ENCODE data around the gene ITGAD.

The ITGAD gene

DNA sequence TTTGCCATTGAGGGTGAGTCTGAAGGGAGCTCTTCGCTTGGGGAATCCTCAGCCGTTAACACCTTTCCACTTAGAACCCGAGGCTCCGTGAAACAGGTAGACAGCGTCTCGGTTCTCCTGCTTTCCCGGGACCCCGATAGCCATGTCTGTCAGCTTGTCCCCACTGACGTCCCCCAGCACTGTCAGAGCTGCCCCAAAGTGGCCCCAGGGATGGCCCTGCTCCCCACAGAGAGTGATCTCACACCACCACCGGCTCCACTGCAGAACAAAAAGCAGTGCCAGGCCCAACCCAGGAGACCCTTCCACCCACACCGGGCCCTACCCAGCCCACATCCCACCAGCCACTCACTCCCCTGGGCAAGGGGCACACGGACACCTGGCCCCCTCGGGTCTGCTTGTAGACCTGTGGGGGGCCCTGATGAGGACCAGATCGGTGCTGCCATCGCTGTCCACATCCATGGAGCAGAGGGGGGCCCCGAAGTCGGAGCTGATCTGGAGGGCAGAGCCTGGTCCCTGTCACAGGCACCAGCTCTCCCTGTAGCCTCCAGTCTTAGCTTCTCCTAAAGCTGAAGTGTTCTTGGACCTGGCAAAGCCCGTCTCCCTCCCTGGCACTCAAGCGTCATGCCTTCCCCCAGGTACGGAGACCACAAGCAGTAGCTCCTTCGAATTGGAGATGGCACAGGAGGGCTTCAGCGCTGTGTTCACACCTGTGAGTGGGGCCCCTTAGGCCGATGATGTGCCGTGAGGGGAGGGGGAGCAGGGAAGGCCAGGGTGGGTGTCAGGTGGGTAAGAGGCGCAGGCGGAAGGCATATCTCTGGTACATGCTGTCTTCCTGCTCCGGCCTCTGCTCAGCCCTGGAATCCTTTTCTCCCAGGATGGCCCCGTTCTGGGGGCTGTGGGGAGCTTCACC is 31.7 kb upstream of the ITGAD start:
- no peak overlapping the region for H3K27ac ChIP-seq (ENCODE audit: low read length)
- no peaks in the 10 kb centered on the region for H3K27me3 ChIP-seq (ENCODE audit: low read depth, low read length)
- no peaks in the 10 kb centered on the region for H3K9me3 ChIP-seq (ENCODE audit: insufficient read depth, low read length)
- H3K9ac ChIP-seq (ENCODE audit: low read length), result no peak overlapping the region
- H3K79me2 ChIP-seq (ENCODE audit: low read length), result peaks cover 9% of the 10 kb centered on the region; the same call in 1 of the 2 replicates
- no peak overlapping the region for H3K4me2 ChIP-seq (ENCODE audit: low read length)
- H2AFZ ChIP-seq (ENCODE audit: low read depth, low read length), result no peak overlapping the region
- TF ChIP-seq, protein P1, sequence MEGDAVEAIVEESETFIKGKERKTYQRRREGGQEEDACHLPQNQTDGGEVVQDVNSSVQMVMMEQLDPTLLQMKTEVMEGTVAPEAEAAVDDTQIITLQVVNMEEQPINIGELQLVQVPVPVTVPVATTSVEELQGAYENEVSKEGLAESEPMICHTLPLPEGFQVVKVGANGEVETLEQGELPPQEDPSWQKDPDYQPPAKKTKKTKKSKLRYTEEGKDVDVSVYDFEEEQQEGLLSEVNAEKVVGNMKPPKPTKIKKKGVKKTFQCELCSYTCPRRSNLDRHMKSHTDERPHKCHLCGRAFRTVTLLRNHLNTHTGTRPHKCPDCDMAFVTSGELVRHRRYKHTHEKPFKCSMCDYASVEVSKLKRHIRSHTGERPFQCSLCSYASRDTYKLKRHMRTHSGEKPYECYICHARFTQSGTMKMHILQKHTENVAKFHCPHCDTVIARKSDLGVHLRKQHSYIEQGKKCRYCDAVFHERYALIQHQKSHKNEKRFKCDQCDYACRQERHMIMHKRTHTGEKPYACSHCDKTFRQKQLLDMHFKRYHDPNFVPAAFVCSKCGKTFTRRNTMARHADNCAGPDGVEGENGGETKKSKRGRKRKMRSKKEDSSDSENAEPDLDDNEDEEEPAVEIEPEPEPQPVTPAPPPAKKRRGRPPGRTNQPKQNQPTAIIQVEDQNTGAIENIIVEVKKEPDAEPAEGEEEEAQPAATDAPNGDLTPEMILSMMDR (IDR thresholded peaks at IDR 0.05; ENCODE audit: low read depth, low read length), result no peak
- no peak for TF ChIP-seq EZH2phosphoT487 (IDR thresholded peaks at IDR 0.05; ENCODE audit: low read depth)
- H3K4me3 ChIP-seq (ENCODE audit: low read length), result no peak overlapping the region
- H3K4me1 ChIP-seq (ENCODE audit: low read length), result peaks cover 19% of the 10 kb centered on the region
- no peaks in the 10 kb centered on the region for H4K20me1 ChIP-seq (ENCODE audit: insufficient read depth, low read length)
- peaks cover 15% of the 10 kb centered on the region for H3K36me3 ChIP-seq (replicated peaks; ENCODE audit: low read depth, low read length)

DNA sequence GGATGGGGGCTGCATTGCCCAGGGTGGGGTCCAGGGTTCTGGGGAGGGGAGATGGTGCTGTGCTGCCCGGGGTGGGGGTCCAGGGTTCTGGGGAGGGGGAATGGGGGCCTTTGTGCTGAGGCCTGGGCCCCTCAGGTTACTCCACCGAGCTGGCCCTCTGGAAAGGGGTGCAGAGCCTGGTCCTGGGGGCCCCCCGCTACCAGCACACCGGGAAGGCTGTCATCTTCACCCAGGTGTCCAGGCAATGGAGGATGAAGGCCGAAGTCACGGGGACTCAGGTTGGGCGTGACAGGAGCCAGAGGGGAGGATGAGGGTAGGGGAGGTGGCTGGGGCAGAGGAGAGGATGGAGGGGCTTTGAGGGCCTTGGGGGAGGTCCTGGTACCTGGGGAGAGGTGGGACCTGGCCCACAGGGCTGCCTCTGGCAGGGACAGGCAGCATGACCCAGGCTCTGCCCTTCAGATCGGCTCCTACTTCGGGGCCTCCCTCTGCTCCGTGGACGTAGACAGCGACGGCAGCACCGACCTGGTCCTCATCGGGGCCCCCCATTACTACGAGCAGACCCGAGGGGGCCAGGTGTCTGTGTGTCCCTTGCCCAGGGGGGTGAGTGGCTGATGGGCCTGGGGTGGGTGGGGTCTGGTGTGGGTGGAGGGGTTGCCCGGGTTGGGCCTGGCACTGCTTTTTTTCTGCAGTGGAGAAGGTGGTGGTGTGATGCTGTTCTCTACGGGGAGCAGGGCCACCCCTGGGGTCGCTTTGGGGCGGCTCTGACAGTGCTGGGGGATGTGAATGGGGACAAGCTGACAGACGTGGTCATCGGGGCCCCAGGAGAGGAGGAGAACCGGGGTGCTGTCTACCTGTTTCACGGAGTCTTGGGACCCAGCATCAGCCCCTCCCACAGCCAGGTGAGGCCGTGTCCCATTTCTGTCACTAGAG is 30.4 kb upstream of the ITGAD start:
- Histone ChIP-seq H3K9me3 (ENCODE audit: insufficient read depth, low read length) (no peaks in the 10 kb centered on the region), H3K4me3 (ENCODE audit: low read length) (no peak overlapping the region), H2AFZ (ENCODE audit: low read depth, low read length) (no peak overlapping the region), H3K36me3 (replicated peaks; ENCODE audit: low read depth, low read length) (peaks cover 6% of the 10 kb centered on the region), H3K27me3 (ENCODE audit: low read depth, low read length) (no peaks in the 10 kb centered on the region), H3K4me2 (ENCODE audit: low read length) (no peak overlapping the region), H3K4me1 (ENCODE audit: low read length) (peaks cover 6% of the 10 kb centered on the region), H3K9ac (ENCODE audit: low read length) (no peak overlapping the region), H4K20me1 (ENCODE audit: insufficient read depth, low read length) (no peaks in the 10 kb centered on the region), H3K27ac (ENCODE audit: low read length) (no peak overlapping the region), H3K79me2 (ENCODE audit: low read length) (no peaks in the 10 kb centered on the region)
- TF ChIP-seq EZH2phosphoT487 (IDR thresholded peaks at IDR 0.05; ENCODE audit: low read depth), result no peak
- TF ChIP-seq, protein P1 (IDR thresholded peaks at IDR 0.05; ENCODE audit: low read depth, low read length), result no peak

DNA sequence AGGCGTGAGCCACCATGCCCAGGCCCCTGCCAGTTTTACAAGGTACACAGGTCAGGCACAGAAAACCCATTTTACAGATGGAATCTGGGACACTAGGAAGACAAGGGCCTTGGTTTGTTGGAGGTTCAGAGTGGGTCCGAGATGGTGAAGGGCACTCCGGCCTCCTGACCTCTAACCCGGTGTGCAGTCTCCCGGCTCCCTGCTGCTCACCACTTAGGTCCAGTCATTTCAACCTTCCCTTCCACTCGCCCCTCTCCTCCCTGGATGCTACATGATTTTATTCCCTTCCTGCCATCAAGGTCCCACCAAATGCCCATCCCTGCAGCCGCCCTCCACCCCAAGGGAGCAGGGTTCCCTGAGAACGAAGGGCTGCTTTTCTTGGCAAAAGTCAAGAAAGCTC is 29.4 kb upstream of the ITGAD start:
- Histone ChIP-seq H2AFZ (ENCODE audit: low read depth, low read length) (no peak overlapping the region), H4K20me1 (ENCODE audit: insufficient read depth, low read length) (no peaks in the 10 kb centered on the region), H3K27me3 (ENCODE audit: low read depth, low read length) (no peaks in the 10 kb centered on the region), H3K9me3 (ENCODE audit: insufficient read depth, low read length) (no peaks in the 10 kb centered on the region), H3K4me3 (ENCODE audit: low read length) (no peak overlapping the region), H3K4me2 (ENCODE audit: low read length) (no peak overlapping the region), H3K27ac (ENCODE audit: low read length) (no peak overlapping the region), H3K79me2 (ENCODE audit: low read length) (no peaks in the 10 kb centered on the region), H3K9ac (ENCODE audit: low read length) (no peak overlapping the region), H3K4me1 (ENCODE audit: low read length) (no peaks in the 10 kb centered on the region), H3K36me3 (replicated peaks; ENCODE audit: low read depth, low read length) (peaks cover 6% of the 10 kb centered on the region)
- no peak for TF ChIP-seq EZH2phosphoT487 (IDR thresholded peaks at IDR 0.05; ENCODE audit: low read depth)
- TF ChIP-seq, protein P1 (IDR thresholded peaks at IDR 0.05; ENCODE audit: low read depth, low read length), result no peak

DNA sequence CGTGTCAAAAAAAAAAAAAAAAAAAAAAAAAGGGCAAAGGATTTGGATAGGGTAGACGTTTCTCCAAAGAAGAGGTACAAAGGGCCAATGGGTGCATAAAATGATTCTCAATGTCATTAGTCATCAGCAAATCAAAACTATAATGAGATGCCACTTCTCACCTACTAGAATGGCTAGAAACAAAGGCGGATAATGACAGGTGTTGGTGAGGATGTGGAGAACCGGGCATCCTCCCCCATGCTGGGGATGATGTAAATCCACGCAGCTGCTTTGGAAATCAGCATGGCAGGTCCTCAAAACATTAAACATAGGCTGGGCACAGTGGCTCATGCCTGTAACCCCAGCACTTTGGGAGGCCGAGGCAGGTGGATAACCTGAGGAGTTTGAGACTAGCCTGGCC is 28.7 kb upstream of the ITGAD start:
- no peaks in the 10 kb centered on the region for H4K20me1 ChIP-seq (ENCODE audit: insufficient read depth, low read length)
- no peaks in the 10 kb centered on the region for H3K27me3 ChIP-seq (ENCODE audit: low read depth, low read length)
- no peak for TF ChIP-seq EZH2phosphoT487 (IDR thresholded peaks at IDR 0.05; ENCODE audit: low read depth)
- TF ChIP-seq, protein P1 (IDR thresholded peaks at IDR 0.05; ENCODE audit: low read depth, low read length), result no peak
- H3K79me2 ChIP-seq (ENCODE audit: low read length), result no peaks in the 10 kb centered on the region
- H3K4me1 ChIP-seq (ENCODE audit: low read length), result no peaks in the 10 kb centered on the region
- H2AFZ ChIP-seq (ENCODE audit: low read depth, low read length), result no peak overlapping the region
- no peaks in the 10 kb centered on the region for H3K9me3 ChIP-seq (ENCODE audit: insufficient read depth, low read length)
- H3K9ac ChIP-seq (ENCODE audit: low read length), result no peak overlapping the region
- H3K4me2 ChIP-seq (ENCODE audit: low read length), result no peak overlapping the region
- H3K27ac ChIP-seq (ENCODE audit: low read length), result no peak overlapping the region
- peaks cover 6% of the 10 kb centered on the region for H3K36me3 ChIP-seq (replicated peaks; ENCODE audit: low read depth, low read length)
- H3K4me3 ChIP-seq (ENCODE audit: low read length), result no peak overlapping the region

Data from OCI-LY3 (cell line).